HG03103 (cell line): ENCODE measurements around the gene RXRA.
A peak's percentile ranks its signal among the peaks of the same experiment; 100 is the strongest.

Experiments used
- ATAC-seq: cut with Tn5 transposase; IDR thresholded peaks from one replicate; pipeline ENCODE4 v1.9.1; 2021; ENCODE audit warnings: low read depth; ENCODE audit not compliant: unreplicated experiment

RXRA gene

DNA sequence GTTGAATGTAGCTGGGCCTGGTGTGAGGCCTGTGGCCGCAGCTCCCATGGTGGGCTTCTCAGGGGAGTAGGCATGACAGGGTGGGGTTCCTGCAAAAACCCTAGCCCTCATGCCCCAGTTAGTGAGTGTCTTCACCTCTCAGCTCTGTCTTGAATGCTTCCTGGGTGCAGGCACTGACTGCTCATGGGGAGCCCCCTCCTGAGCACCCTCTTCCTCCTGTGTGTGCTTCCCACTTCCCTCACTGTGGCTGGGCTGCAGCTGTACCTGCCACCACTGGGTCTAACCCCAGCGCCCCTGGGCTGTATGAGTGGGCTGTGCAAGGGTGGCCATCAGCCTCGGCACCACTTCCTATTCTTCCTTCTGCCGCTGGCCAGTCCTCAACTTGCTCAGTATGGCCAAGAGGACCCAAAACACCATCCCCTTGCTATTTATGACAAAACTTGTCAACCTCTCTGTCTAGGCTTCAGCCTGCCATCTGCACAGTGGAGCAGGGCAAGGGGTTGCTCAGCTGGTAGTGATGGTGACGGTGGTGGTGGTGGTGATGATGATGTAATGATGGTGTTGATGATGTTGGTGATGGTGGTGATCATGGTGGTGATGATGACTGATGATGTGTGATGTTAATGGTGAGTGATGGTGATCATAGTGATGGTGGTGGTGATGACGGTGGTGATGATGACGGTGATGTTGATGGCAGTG is 67.5 kb downstream of the RXRA start:
- no peak for ATAC-seq

DNA sequence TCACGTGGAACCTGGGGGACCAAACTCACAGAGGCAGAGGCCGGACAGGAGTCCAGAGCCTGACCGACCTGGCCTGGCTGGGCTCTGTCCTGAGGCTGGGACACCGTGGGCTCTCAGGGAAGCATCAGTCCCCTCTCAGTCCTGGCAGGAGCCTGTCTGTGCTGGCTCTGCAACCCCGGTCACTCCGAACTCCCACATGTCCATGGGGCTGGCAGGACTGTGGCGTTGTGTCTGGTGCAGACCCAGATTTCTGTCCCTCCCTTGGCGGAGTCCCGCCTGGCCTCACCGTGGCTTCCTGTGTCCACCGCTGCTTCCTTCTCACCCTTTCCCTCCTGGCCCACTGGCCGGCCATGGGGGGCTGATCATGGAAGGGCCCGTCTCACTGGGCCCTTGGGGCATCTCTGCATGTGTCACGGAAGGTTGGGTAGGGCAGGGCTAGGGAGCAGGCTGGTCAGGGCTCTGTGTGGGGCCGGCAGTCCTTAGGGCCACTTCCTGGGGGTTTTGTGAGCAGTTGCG is 68.8 kb downstream of the RXRA start:
- ATAC-seq, result no peak

DNA sequence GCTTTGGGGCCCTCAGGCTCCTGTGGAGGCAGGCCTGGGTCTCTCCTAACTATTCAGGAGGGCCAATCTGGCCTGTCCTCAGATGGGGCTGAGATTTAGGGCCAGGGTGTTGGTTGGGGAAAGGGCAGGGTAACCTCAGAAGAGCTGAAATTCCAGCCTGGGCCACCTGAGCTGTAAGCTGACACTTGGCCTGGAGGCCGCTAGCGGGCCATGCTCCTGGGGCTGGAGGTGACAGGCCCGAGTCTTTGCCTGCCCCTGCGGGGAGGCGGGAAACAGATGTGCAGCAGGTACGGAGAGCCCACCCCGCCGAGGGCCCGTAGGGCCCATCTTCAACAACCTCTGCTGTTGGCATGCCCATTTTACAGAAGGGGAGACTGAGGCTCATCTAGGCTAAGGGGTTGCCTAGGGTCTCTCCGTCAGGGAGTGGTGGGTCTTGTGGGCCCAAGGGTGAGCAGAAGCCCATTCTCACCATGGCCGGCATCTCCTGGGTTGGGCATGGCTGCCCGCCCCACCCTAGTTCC is 69.5 kb downstream of the RXRA start:
- no peak for ATAC-seq

DNA sequence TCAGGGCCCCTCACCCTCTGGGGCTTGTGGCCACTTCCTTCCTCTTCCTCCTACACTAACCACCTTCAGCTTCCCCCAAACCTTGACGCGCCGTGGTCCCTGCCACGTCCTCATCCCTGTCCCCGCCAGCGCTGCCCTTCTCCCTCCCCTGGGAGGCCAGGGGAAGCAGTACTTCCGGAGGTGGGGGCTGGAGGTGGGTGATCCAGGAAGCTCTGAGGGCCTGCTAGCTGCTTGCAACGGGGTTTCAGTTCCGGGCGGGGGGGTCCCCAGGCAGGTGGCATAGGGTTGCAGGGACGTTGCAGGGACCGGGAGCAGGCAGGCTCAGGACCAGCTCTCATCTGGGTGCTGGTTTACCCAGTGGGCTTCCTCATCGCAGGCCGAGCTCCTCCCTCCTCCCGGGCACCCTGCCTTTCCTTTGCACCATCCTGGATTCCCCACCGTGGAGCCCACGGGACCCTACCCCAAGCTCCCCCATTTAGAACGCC is 70.0 kb downstream of the RXRA start:
- no peak for ATAC-seq

DNA sequence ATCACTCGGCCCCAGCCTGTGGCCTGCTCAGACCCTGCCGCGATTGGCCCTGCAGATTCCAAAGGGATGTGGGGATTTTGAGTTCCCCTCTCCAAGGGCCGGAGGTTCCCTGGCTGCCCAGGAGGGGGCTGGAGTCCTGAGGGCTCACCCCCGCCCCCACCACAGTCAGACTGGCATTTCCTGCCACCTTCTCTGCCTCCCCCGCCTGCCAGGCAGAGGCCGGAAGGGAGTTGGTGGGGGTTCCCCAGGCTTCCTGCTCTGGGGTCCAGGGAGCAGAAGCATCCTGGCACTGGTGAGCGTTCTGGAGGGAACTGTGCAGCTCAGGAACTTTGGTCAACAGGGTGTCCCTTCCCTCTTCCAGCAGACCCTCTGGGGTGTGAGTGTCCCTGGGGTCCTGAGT is 70.6 kb downstream of the RXRA start:
- no peak for ATAC-seq

DNA sequence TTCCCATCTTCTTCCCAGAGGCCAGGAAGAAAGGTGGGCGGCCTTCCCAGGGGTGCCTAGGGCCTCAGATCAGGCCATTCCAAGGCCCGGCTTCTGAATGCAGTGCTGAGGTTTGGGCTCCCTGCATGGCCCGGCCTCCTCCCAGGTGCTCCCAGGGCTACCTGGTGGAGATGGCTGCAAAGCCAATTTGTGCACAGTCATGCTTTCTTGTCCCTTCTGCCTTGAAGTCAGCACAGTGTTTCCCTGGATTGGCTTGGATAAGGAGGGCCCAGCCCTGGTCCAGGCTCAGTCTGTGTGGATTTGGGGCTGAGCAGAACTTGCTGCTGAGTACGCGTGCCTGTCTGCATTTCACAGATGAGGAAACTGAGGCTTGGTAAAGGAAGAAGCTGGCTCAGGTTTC is 72.5 kb downstream of the RXRA start:
- no peak for ATAC-seq

DNA sequence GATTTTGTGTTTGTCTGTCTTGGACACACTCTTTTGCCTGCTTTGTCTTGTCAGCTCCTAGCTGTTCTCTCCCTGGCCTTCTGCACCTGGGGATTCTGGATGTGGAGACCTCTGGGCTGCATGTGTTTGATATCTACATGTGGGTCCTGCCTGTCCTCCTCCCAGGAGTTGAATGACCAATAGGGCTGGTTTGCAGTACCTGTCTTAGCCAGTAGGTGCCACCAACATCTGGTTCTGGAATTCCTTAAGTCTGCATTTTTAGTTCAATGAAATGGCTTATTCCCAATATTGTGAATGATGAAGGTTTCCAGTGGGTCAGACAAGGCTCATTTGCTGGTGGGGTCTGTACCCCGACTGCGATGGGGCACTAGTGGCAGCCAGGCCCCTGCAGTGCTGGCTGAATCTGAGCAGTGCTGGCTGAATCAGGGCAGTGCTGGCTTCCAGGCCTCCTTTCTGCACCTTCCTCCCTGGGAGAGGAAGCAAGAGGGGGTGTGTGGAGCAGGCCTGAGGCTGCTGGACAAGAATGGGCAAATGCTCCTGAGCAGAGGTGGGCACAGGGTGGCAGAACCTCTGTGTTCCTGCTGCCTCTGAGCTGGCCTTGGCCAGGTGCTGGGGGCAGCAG is 73.3 kb downstream of the RXRA start:
- ATAC-seq, result no peak

DNA sequence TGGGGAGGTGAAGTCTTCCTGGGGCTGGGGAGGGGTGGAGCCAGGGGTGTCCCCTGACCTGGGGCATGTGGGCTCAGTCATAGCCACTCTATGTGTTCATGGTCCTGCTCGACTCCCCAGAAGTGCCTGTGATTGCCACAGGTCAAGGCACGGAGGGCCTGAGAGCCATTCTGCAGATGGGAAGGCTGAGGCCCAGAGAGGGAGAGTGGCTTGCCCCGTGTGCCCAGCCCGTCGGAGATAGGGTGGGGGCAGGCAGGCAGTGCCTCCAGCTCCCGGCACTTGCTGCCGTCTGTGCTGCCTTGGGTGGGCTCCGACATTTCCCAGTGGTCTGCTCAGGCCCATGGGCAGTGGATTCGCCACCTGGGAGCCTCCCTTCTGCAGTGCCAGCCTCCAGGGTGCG is 74.0 kb downstream of the RXRA start:
- no peak for ATAC-seq

DNA sequence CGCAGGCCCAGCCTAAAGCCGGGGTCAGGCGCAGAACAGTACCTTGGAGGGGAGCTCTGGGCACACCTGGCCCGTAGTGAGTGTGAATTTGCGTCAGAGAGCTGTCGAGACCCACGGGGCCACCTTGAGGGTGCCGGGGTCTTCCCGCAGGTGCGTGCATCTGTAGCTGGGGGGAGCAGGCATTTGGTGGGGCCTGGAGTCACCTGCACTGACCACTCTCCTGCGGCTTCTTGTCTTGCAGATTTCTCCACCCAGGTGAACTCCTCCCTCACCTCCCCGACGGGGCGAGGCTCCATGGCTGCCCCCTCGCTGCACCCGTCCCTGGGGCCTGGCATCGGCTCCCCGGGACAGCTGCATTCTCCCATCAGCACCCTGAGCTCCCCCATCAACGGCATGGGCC is 75.1 kb downstream of the RXRA start:
- ATAC-seq, result no peak

DNA sequence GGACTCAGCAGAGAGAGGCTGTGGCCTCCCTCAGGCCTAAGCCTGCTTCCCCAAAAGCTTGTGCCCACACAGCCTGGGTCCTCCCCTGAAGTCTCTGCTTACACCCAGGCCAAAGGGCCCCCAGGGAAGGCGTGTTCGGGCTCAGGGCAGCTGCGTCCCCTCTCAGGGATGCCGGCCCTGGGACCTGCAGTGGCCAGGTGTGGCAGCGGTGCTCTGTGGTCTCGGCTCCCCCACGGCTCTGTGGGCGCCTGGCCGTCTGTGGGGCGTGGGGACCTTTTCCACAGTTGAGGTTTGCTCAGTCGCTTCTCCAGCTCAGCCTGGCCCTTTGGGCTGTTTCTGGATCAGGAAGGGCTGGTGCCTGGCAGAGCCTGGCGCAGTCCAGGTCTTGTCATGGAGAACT is 75.9 kb downstream of the RXRA start:
- ATAC-seq, result no peak

DNA sequence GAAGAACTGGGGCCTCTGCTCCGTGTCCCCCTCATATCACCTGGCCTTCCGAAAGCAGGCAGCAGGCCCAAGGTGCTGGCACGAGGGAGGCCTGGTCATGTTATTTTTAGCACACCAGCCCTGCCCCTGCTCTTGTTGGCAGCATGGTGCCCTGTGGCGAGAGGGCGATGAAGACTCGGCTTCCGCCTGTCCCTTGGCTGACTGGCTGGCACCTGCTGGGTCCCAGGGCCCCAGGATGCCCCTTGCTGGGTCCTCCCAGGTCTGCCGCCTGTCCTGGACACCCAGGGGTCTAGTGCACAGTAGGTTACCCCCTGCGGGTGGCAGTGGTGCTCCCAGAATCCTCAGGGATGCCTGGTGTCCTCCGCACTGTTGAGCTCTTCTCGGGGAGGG is 77.0 kb downstream of the RXRA start:
- no peak for ATAC-seq

DNA sequence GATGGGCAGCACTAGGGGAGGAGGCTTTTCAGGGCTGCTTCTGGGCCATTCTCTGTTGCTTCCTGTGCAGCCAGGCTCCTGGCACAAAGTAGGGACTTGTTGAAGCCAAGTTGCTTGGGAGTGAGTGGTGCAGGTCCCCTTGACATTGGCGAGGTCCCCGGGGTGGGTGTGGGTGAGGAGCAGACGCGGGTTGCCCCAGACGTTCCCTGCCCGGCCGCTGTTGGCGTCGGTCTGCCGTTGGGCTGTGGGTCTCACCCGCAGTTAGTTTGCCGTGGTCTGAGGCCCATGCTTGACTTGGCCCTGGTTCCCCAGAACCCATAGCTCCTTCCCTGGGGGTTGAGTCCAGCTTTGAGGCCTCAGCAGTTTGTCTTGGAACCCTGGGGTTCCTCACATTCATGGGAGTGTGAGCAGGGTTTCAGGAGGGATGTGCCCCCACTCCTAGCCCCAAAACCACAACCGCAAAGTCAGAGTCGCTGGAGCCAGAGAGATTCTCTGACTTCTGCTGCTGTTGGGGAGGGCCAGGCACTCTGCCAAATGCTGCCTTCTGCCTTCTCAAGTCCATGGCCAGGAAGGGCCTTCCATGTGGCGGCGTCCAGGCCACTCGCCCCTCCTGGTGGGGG is 77.5 kb downstream of the RXRA start:
- ATAC-seq, result no peak

DNA sequence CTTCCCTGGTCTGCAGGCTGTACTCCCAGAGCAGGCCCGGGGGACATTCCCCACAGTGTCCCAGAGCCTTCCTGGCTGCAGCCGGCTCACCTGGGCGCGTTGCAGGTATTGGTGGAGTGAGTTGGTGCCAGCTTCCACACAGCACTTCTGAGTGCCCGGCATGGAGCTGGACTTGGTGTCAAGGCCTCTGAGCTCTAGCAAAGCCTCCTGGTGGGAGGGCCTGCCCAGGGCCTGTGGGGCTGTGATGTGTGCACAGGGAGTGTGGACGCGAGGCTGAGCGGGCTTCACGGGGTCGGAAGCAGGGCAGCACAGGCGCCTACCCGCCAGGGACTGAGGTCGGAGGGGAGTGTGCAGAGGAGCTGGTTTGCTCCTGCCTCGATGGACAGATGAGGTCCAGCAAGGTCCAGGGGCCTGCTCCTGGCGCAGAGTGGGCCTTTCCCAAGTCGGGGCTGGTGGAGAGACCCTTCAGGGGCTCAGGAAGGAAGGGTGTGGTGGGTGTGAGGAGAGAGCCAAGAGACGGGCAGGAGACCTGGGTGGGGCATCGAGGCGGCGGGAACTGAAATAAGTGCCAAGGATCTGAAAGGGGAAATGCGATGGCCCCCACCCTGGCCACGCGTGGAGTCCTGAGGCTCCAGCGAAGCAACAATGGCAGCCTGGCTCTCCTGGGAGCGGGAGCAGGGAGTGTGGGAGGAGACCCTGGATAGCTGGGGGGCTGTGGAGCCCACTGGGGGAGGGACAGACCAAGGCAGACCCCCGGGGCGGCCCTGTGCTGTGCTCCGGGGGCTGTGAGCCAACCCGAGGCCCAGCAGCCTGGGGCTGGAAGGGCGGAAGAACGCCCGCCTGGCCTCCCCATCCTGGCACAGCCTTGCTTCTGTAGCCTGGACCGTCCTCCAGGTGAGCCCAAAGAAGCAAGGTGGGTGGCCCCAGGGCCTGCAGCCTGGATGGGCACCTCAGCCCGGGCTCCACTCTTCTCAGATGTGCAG is 78.4 kb downstream of the RXRA start:
- no peak for ATAC-seq

DNA sequence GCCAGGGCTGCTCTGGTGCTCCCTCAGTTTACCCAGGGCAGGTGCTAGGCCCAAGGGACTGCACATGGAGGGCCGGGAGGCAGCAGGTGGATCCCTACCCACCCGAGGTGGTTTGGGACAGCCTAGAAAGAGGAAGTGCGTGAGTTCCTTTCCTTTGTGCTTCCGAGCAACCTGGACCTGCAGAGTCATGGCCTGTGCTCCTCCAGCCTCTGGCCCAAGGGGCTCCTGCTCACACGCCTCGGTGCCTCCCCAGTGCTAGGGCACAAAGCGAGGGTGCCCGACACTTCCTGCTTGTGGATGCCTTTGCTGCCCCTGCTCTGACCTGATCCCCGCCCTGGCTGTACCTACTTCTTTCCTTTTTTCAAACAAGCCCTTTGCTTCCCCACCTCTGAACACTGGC is 79.3 kb downstream of the RXRA start:
- ATAC-seq, result no peak

DNA sequence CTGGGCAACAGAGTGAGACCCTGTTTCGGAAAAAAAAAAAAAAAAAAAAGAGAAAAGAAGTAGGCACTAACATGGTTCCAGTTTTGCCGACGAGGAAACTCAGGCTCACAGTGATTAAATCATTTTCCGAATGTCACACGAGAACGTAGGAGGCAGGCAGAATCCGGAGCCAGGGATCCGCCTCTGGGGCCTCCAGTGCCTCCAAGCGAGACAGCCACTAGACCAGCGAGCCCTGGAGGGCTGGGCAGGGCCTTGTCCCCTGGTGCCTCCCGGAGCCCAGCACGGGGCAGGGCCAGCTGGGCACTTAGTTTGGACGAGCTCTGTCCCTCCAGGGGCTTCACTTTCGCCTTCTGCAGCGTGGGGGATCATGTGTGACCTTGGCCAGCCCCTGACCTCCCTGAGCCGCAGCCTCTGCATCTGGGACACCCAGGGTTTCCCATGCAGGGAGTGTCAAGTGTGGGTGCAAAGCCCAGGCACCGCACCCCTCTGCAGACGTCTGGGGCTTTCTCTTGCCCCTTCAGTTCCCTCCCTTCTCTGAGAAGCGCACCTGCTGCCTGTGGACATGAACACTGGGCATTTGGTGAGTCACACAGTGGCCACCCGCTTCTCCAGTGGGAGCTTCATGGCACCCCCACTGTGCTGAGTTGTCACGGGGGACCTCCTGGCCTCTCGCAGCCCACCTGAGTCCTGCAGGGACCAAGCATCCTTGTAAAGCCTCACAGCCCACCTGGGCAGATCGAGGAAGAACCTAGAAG is 80.3 kb downstream of the RXRA start:
- no peak for ATAC-seq

DNA sequence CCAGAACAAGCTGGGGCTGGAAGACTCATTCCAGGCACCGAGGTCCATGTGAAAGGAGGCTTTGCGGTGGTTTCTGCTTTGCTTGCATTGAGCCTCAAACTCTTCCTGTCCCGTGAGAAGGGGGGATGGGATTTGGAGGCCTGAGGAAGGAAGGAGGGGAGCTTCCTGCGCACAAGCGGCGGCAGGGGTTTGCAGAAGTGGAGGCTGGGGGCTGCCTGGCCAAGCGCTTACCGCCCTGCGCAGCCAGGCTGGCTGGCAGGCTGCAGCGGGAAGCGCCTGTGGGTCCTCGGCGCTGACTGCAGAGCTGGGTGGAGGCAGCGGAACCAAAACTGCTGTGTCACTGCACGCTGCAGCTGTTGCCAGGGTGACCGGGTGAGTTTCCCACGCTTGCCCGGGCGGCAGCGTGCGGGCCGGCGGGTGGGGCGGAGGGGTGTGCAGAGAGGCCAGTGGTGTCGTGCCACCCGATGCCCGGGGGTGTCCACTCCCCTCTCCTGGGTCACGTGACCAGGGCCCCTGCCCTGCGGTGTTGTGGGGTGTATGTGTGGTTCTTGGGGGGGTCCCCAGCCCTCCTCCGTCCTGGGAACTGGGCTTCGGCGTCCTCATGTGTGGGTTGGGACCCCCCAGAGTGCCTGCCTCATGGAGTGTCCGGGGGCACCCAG is 81.0 kb downstream of the RXRA start:
- ATAC-seq, result peak; percentile 68

DNA sequence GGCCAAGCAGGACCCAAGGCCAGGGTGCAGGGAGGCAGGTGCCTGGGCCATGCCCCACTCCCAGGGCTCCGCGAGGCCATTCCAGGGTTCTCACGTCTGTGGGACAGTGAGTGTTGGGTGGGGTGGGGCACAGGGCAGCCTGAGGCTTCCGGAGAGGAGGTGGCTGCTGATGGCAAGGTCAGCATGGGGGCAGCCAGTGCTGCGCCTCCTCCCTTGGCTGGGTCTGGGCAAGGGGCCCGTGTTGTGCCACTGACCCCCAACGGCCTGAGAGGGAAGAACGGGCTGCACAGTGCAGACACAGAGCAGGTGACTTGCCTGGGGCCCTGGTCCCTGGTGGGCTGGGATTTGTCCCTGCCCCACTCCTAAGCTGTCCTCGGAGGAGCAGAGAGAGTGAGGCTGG is 82.1 kb downstream of the RXRA start:
- ATAC-seq, result no peak

DNA sequence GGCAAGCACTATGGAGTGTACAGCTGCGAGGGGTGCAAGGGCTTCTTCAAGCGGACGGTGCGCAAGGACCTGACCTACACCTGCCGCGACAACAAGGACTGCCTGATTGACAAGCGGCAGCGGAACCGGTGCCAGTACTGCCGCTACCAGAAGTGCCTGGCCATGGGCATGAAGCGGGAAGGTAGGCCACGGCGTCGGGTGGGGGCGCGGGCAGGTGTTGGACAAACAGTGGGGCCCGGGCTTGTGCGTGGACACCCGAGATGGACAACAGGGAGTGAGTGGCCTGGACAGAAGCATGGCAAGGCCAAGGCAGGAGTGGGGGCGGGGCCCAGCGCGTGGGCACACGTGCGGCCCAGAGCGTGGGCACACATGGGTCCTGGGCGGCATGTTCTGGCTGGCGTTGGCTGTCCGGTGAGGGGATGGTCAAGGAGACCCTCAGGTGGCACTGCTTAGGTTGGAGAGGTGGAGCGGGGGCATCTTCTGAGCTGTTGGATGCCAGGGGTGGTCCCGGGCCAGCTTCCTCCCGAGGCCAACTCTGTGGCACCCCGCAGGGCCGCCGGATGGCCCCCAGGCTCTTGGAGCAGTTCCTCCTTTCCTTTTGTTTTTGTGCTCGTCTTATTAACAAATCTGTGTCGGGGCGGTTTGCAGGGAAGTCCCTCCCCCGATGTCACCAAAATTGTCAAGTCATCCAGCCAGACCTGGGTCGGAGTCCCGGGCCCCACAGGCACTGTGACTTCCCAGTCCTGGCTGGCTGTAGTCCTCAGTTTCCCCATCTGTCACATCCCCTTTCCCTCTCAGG is 82.9 kb downstream of the RXRA start:
- ATAC-seq, result no peak
